Measurements from ENCODE around the gene KRT79.

GRCh38 chr12:52779914-52780313, 54.2 kb downstream of the KRT79 start:
- no peak for TF ChIP-seq JUND (IDR thresholded peaks at IDR 0.05)
- no peak for TF ChIP-seq CTCF (IDR thresholded peaks at IDR 0.05; ENCODE audit: low read depth, low read length, missing input control)
- no peak for TF ChIP-seq TAF1 (conservative IDR thresholded peaks at IDR 0.05)
- no peak for TF ChIP-seq SP1 (IDR thresholded peaks at IDR 0.05)
- TF ChIP-seq REST (IDR thresholded peaks at IDR 0.05) = no peak
